ENCODE results near the gene CDA. TPM values are rescaled to one million over a fixed set of nuclear protein-coding genes. Genes with fewer than 3 reads are reported as not detected.

The CDA gene
- total RNA-seq, 4 donors from 2014 or later, result 1.9 to 13.2 (median 2.8) TPM

GRCh38 chr1:20596106-20596505 lies 7.2 kb downstream of the CDA start:
- no peak for TF ChIP-seq CTCF (IDR thresholded peaks at IDR 0.05)
- no peak for ATAC-seq (ENCODE audit: low FRiP score)

GRCh38 chr1:20597650-20598049 lies 8.8 kb downstream of the CDA start:
- TF ChIP-seq CTCF (IDR thresholded peaks at IDR 0.05), result no peak
- no peak for ATAC-seq (ENCODE audit: low FRiP score)

More at GRCh38 chr1:20596106-20596505, 7.2 kb downstream of the CDA start:
- no peak for DNase-seq (ENCODE audit: low spot score)

GRCh38 chr1:20600156-20600555 lies 11.3 kb downstream of the CDA start:
- no peak for DNase-seq (ENCODE audit: low spot score)
- TF ChIP-seq CTCF (IDR thresholded peaks at IDR 0.05), result no peak
- ATAC-seq (ENCODE audit: low FRiP score), result no peak

More at GRCh38 chr1:20597650-20598049, 8.8 kb downstream of the CDA start:
- no peak for DNase-seq (ENCODE audit: low spot score)

GRCh38 chr1:20601129-20601825 lies 12.4 kb downstream of the CDA start:
- no peak for ATAC-seq (ENCODE audit: low FRiP score)
- DNase-seq (ENCODE audit: low spot score), result no peak
- no peak for TF ChIP-seq CTCF (IDR thresholded peaks at IDR 0.05)

- no peak for ATAC-seq (ENCODE audit: low FRiP score)
- TF ChIP-seq CTCF (IDR thresholded peaks at IDR 0.05), result no peak
- DNase-seq (ENCODE audit: low spot score), result no peak
Measured at GRCh38 chr1:20602851-20603450, 14.1 kb downstream of the CDA start.

GRCh38 chr1:20603504-20604464 lies 14.9 kb downstream of the CDA start:
- ATAC-seq (ENCODE audit: low FRiP score) (no peak), DNase-seq (ENCODE audit: low spot score) (no peak)
- TF ChIP-seq CTCF (IDR thresholded peaks at IDR 0.05), result no peak
